A549 (cell line): ENCODE data around the gene GMCL2.

Source experiments
- CBX2 ChIP-seq: fragments of 200-600 bp; sonication (generic); IDR thresholded peaks from 2 replicates; pipeline ENCODE4 v1.6.1; 2016; ENCODE audit warnings: low read depth, mild to moderate bottlenecking, borderline replicate concordance
- CHD2 ChIP-seq: fragments of 150-350 bp; IDR thresholded peaks from 2 replicates; pipeline ENCODE4 v1.6.1; 2014; ENCODE audit warnings: low read length; ENCODE audit not compliant: partially characterized antibody
- EHMT2 ChIP-seq: fragments of 200-600 bp; sonication (generic); IDR thresholded peaks from 2 replicates; pipeline ENCODE4 v1.6.1; 2016; ENCODE audit warnings: antibody characterized with exemption, low read depth, mild to moderate bottlenecking, moderate library complexity
- JUNB ChIP-seq: fragments of >200 bp; sonication (Bioruptor Twin); formaldehyde crosslinking; IDR thresholded peaks from 2 replicates; pipeline ENCODE4 v1.6.1; 2016
- MAFK ChIP-seq: fragments of 450-650 bp; IDR thresholded peaks from 2 replicates; pipeline ENCODE4 v1.6.1; 2014; ENCODE audit not compliant: partially characterized antibody
- NFE2L2 ChIP-seq: fragments of 150-350 bp; conservative IDR thresholded peaks from 2 replicates; pipeline ENCODE4 v1.6.1; 2014; ENCODE audit warnings: low read length
- RAD21 ChIP-seq, 2 experiments: fragments of >200 bp in 1 of 2; sonication (Bioruptor Twin) in 1 of 2; formaldehyde crosslinking in 1 of 2; IDR thresholded peaks in 1 of 2; conservative IDR thresholded peaks in 1 of 2; 2 replicates in 1 of 2; 3 replicates in 1 of 2; pipeline ENCODE4 v1.6.1; 2012 to 2018; ENCODE audit warnings: inconsistent platforms in 1 of 2
- RCOR1 ChIP-seq: fragments of 150-350 bp; IDR thresholded peaks from 2 replicates; pipeline ENCODE4 v1.6.1; 2014; ENCODE audit warnings: antibody characterized with exemption, low read length, low read depth
- REST ChIP-seq: fragments of 200-600 bp; sonication (generic); IDR thresholded peaks from 2 replicates; pipeline ENCODE4 v1.6.1; 2016; ENCODE audit warnings: antibody characterized with exemption, mild to moderate bottlenecking, moderate library complexity
- TF ChIP-seq, protein P1 (sequence below): fragments of >200 bp; sonication (Bioruptor Twin); formaldehyde crosslinking; IDR thresholded peaks from 3 replicates; pipeline ENCODE4 v1.5.1; 2016
- TF ChIP-seq, protein P2 (sequence below): IDR thresholded peaks from 2 replicates; pipeline ENCODE4 v1.6.1; 2012
- TF ChIP-seq, protein P3 (sequence below): IDR thresholded peaks from 2 replicates; pipeline ENCODE4 v1.6.1; 2012

GRCh38 chr5:178207183-178207916, 20.2 kb upstream of the GMCL2 start:
- TF ChIP-seq, protein P1, sequence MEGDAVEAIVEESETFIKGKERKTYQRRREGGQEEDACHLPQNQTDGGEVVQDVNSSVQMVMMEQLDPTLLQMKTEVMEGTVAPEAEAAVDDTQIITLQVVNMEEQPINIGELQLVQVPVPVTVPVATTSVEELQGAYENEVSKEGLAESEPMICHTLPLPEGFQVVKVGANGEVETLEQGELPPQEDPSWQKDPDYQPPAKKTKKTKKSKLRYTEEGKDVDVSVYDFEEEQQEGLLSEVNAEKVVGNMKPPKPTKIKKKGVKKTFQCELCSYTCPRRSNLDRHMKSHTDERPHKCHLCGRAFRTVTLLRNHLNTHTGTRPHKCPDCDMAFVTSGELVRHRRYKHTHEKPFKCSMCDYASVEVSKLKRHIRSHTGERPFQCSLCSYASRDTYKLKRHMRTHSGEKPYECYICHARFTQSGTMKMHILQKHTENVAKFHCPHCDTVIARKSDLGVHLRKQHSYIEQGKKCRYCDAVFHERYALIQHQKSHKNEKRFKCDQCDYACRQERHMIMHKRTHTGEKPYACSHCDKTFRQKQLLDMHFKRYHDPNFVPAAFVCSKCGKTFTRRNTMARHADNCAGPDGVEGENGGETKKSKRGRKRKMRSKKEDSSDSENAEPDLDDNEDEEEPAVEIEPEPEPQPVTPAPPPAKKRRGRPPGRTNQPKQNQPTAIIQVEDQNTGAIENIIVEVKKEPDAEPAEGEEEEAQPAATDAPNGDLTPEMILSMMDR: no peak
- TF ChIP-seq CBX2 (no peak), RCOR1 (no peak), MAFK (no peak), REST (no peak), CHD2 (no peak), RAD21 (conservative IDR thresholded peaks at IDR 0.05 in 1 of 2, IDR thresholded peaks at IDR 0.05 in 1 of 2) (no peak), JUNB (no peak), NFE2L2 (no peak), EHMT2 (no peak)
- TF ChIP-seq, protein P2, sequence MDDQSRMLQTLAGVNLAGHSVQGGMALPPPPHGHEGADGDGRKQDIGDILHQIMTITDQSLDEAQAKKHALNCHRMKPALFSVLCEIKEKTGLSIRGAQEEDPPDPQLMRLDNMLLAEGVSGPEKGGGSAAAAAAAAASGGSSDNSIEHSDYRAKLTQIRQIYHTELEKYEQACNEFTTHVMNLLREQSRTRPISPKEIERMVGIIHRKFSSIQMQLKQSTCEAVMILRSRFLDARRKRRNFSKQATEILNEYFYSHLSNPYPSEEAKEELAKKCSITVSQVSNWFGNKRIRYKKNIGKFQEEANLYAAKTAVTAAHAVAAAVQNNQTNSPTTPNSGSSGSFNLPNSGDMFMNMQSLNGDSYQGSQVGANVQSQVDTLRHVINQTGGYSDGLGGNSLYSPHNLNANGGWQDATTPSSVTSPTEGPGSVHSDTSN: no peak
- TF ChIP-seq, protein P3, sequence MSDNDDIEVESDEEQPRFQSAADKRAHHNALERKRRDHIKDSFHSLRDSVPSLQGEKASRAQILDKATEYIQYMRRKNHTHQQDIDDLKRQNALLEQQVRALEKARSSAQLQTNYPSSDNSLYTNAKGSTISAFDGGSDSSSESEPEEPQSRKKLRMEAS: no peak
